NB4 (cell line): ENCODE results near the gene RDH11.

Experiments
- DNase-seq: peaks from one replicate; pipeline ENCODE4 v3.0.0; 2010; ENCODE audit warnings: low read depth
- H3K4me3 ChIP-seq: one replicate; pipeline ENCODE4 v1.5.1; 2011; ENCODE audit warnings: mild to moderate bottlenecking, low read depth, low read length, moderate library complexity
- CTCF ChIP-seq: IDR thresholded peaks from one replicate; pipeline ENCODE4 v1.5.1; 2012; ENCODE audit warnings: low read depth, low read length
- MYC ChIP-seq: IDR thresholded peaks from 2 replicates; pipeline ENCODE4 v1.6.1; 2011; ENCODE audit warnings: low read depth, low read length
- POLR2A ChIP-seq: IDR thresholded peaks from 2 replicates; pipeline ENCODE4 v1.6.1; 2011; ENCODE audit warnings: mild to moderate bottlenecking; ENCODE audit not compliant: insufficient read length; ENCODE audit errors: extremely low read depth
- TF ChIP-seq, protein P1 (sequence below): IDR thresholded peaks from 2 replicates; pipeline ENCODE4 v1.6.1; 2011; ENCODE audit warnings: low read depth, low read length

Gene RDH11

GRCh38 chr14:67630938-67631337 lies 64.6 kb downstream of the RDH11 start:
- TF ChIP-seq POLR2A (no peak), CTCF (no peak), MYC (no peak)
- TF ChIP-seq, protein P1, sequence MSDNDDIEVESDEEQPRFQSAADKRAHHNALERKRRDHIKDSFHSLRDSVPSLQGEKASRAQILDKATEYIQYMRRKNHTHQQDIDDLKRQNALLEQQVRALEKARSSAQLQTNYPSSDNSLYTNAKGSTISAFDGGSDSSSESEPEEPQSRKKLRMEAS: no peak
- no peak overlapping the region for H3K4me3 ChIP-seq
- DNase-seq: no peak

- TF ChIP-seq CTCF (no peak), MYC (no peak), POLR2A (no peak)
- TF ChIP-seq, protein P1: no peak
- no peak for DNase-seq
- no peak overlapping the region for H3K4me3 ChIP-seq
Observed at GRCh38 chr14:67630186-67630585, 65.4 kb downstream of the RDH11 start.

DNA sequence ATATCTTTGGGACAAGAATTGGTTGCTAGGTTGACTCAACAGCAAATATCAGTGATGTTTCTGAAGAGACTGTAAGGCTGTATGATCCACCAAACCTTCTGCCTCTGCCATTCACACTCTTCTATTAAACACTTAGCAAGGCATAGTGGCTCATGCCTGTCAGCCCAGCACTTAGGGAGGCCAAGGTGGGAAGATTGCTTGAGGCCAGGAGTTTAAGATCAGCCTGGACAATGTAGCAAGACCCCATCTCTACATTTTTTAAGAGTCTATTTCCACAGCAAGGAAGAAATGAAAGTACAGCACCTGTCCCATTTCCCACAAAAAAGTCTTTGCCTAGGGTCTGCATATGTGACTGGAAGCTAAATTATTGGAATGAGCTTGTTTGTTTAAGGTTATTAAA lies 68.0 kb downstream of the RDH11 start:
- no peak for DNase-seq
- no peak overlapping the region for H3K4me3 ChIP-seq
- TF ChIP-seq POLR2A (no peak), MYC (no peak), CTCF (no peak)
- TF ChIP-seq, protein P1: no peak
